HK-2 (cell line): ENCODE measurements around the gene ZFP28.

Experiments
- DNase-seq: peaks from one replicate; pipeline ENCODE4 v3.0.0-alpha.2; 2018; ENCODE audit not compliant: unreplicated experiment

Gene ZFP28

GRCh38 chr19:56595548-56595899, 56.8 kb downstream of the ZFP28 start:
- DNase-seq, result no peak

- DNase-seq, result no peak
Measured at GRCh38 chr19:56596676-56597075, 57.9 kb downstream of the ZFP28 start.

GRCh38 chr19:56597696-56598095, 58.9 kb downstream of the ZFP28 start:
- no peak for DNase-seq

GRCh38 chr19:56601375-56601774, 62.6 kb downstream of the ZFP28 start:
- DNase-seq, result no peak

- DNase-seq, result no peak
Measured at GRCh38 chr19:56603829-56604228, 65.1 kb downstream of the ZFP28 start.
